Fibroblast of mammary gland (primary cell): ENCODE data around the gene RNF222.
"Not testable (repeated sequence)": the region's sequence is repeated elsewhere in the genome, so short reads cannot be mapped to it uniquely, and the experiment has no call there.

Source experiments
- DNase-seq: peaks from one replicate; pipeline ENCODE4 v3.0.0-alpha.2; 2010; ENCODE audit warnings: low read depth
- H3K4me3 ChIP-seq: 2 replicates; pipeline ENCODE4 v1.5.1; 2011; ENCODE audit warnings: low read depth, mild to moderate bottlenecking, low read length, moderate library complexity; ENCODE audit not compliant: control insufficient read depth
- CTCF ChIP-seq: conservative IDR thresholded peaks from 2 replicates; pipeline ENCODE4 v1.5.1; 2011; ENCODE audit warnings: low read depth, low read length, inconsistent platforms; ENCODE audit not compliant: control insufficient read depth, insufficient read depth

Gene RNF222

GRCh38 chr17:8383143-8383822, 14.3 kb downstream of the RNF222 start, which contains the start of gene RPL26:
Gene RPL26, minus strand, starts transcription at chr17:8383193. Its CDS starts 883 bp downstream, at chr17:8382310.
- peak; percentile 88 for TF ChIP-seq CTCF
- peak; percentile 98 for DNase-seq
- H3K4me3 ChIP-seq, result peak within 1 kb of the TSS; percentile 97

- DNase-seq, result no peak
- TF ChIP-seq CTCF, result no peak
- peak overlapping the region; percentile 97 for H3K4me3 ChIP-seq
Observed at GRCh38 chr17:8382880-8383142, 14.8 kb downstream of the RNF222 start.

- peak overlapping the region; percentile 97 for H3K4me3 ChIP-seq
- DNase-seq, result peak; percentile 23
- no peak for TF ChIP-seq CTCF
Observed at GRCh38 chr17:8382052-8382879, 15.4 kb downstream of the RNF222 start.

GRCh38 chr17:8380049-8380448, 17.6 kb downstream of the RNF222 start:
- H3K4me3 ChIP-seq, result peak overlapping the region; percentile 17
- no peak for DNase-seq
- TF ChIP-seq CTCF, result no peak

GRCh38 chr17:8378117-8378516, 19.5 kb downstream of the RNF222 start:
- DNase-seq, H3K4me3 ChIP-seq: not testable (repeated sequence)

GRCh38 chr17:8377422-8377821, 20.2 kb downstream of the RNF222 start:
- DNase-seq, result no peak
- no peak for TF ChIP-seq CTCF
- no peak overlapping the region for H3K4me3 ChIP-seq

GRCh38 chr17:8376271-8377067, 21.2 kb downstream of the RNF222 start, which contains the start of gene KRABD2:
Gene KRABD2, minus strand, starts transcription at chr17:8376704.
- DNase-seq, result peak; percentile 81
- TF ChIP-seq CTCF, result peak; percentile 44
- peak within 1 kb of the TSS; percentile 77 for H3K4me3 ChIP-seq
